ENCODE measurements around the gene EXOSC7.
A peak's percentile ranks its signal among the peaks of the same experiment; 100 is the strongest.
"Not testable (repeated sequence)": the region's sequence is repeated elsewhere in the genome, so short reads cannot be mapped to it uniquely, and the experiment has no call there.

The EXOSC7 gene

GRCh38 chr3:45024542-45025255 lies 48.7 kb downstream of the EXOSC7 start:
- DNase-seq (ENCODE audit: low read depth), result no peak

- no peak for DNase-seq (ENCODE audit: low read depth)
Measured at GRCh38 chr3:45026038-45026437, 50.0 kb downstream of the EXOSC7 start, which contains the start of gene CLEC3B. Gene CLEC3B (plus strand): TSS chr3:45026303. CDS start chr3:45026363, 60 bp downstream.

GRCh38 chr3:45026957-45027356 lies 50.9 kb downstream of the EXOSC7 start:
- DNase-seq (ENCODE audit: low read depth), result peak; percentile 84

- DNase-seq (ENCODE audit: low read depth), result no peak
Measured at GRCh38 chr3:45027441-45027840, 51.4 kb downstream of the EXOSC7 start.

- DNase-seq (ENCODE audit: low read depth), result no peak
Measured at GRCh38 chr3:45029216-45029615, 53.2 kb downstream of the EXOSC7 start.

GRCh38 chr3:45029661-45030060 lies 53.6 kb downstream of the EXOSC7 start:
- no peak for DNase-seq (ENCODE audit: low read depth)

- DNase-seq (ENCODE audit: low read depth), result no peak
Measured at GRCh38 chr3:45031531-45031930, 55.5 kb downstream of the EXOSC7 start.

GRCh38 chr3:45032113-45032512 lies 56.1 kb downstream of the EXOSC7 start:
- DNase-seq (ENCODE audit: low read depth), result no peak

- no peak for DNase-seq (ENCODE audit: low read depth)
Measured at GRCh38 chr3:45033791-45034190, 57.7 kb downstream of the EXOSC7 start.

GRCh38 chr3:45034612-45035252 lies 58.7 kb downstream of the EXOSC7 start:
- DNase-seq (ENCODE audit: low read depth), result no peak

- DNase-seq (ENCODE audit: low read depth), result no peak
Measured at GRCh38 chr3:45035441-45036301, 59.6 kb downstream of the EXOSC7 start.

- peak; percentile 75 for DNase-seq (ENCODE audit: low read depth)
Measured at GRCh38 chr3:45037720-45038455, 61.8 kb downstream of the EXOSC7 start.

GRCh38 chr3:45041666-45042065 lies 65.6 kb downstream of the EXOSC7 start:
- DNase-seq (ENCODE audit: low read depth), result no peak

- DNase-seq (ENCODE audit: low read depth), result no peak
Measured at GRCh38 chr3:45042162-45042561, 66.1 kb downstream of the EXOSC7 start.

- DNase-seq (ENCODE audit: low read depth), result no peak
Measured at GRCh38 chr3:45043728-45044299, 67.8 kb downstream of the EXOSC7 start.

GRCh38 chr3:45048244-45048643 lies 72.2 kb downstream of the EXOSC7 start:
- no peak for DNase-seq (ENCODE audit: low read depth)

GRCh38 chr3:45049807-45050206 lies 73.8 kb downstream of the EXOSC7 start:
- DNase-seq (ENCODE audit: low read depth), result no peak

- no peak for DNase-seq (ENCODE audit: low read depth)
Measured at GRCh38 chr3:45051685-45052084, 75.6 kb downstream of the EXOSC7 start.

- not testable (repeated sequence) for DNase-seq (ENCODE audit: low read depth)
Measured at GRCh38 chr3:45053805-45054195, 77.8 kb downstream of the EXOSC7 start.

- peak; percentile 68 for DNase-seq (ENCODE audit: low read depth)
Measured at GRCh38 chr3:45054196-45054857, 78.3 kb downstream of the EXOSC7 start.

GRCh38 chr3:45055032-45055410 lies 79.0 kb downstream of the EXOSC7 start:
- peak; percentile 45 for DNase-seq (ENCODE audit: low read depth)
